HEK293 (cell line): ENCODE measurements around the gene COG6.

Experiments
- CTCF ChIA-PET: fragments of 350-600 bp; formaldehyde crosslinking; extraction: SDS; loops from one replicate; lab custom pipeline; 2021; ENCODE audit warnings: antibody characterized with exemption; lab: Yijun Ruan, JAX
- POLR2A ChIA-PET: fragments of 300-600 bp; formaldehyde crosslinking; extraction: SDS; loops from one replicate; lab custom pipeline; 2020; ENCODE audit warnings: antibody characterized with exemption, inconsistent platforms; lab: Yijun Ruan, JAX
- H3K27ac ChIP-seq: fragments of 200-500 bp; sonication (Bioruptor generic); 2 replicates; pipeline ENCODE4 v1.5.1; 2014; ENCODE audit warnings: low read depth, low read length, control low read depth, inconsistent platforms; ENCODE audit errors: extremely low read depth
- H3K36me3 ChIP-seq, 2 experiments: fragments of 200-500 bp in 1 of 2; sonication (Bioruptor generic) in 1 of 2; 1 replicate in 1 of 2; 2 replicates in 1 of 2; pipeline ENCODE4 v1.5.1; 2014 to 2017; ENCODE audit warnings: inconsistent platforms in 2 of 2, low read length in 2 of 2; ENCODE audit not compliant: control insufficient read depth in 2 of 2, insufficient read depth in 1 of 2
- H3K4me1 ChIP-seq: fragments of 200-500 bp; sonication (Bioruptor generic); 2 replicates; pipeline ENCODE4 v1.5.1; 2014; ENCODE audit warnings: mild to moderate bottlenecking, low read length, inconsistent platforms; ENCODE audit not compliant: control insufficient read depth, insufficient read depth
- H3K4me3 ChIP-seq: 2 replicates; pipeline ENCODE4 v1.5.1; 2011; ENCODE audit warnings: low read depth, mild to moderate bottlenecking, control low read depth, low read length, moderate library complexity
- H3K9me3 ChIP-seq: fragments of 200-500 bp; sonication (Bioruptor generic); 2 replicates; pipeline ENCODE4 v1.5.1; 2014; ENCODE audit warnings: low read depth, low read length, inconsistent platforms; ENCODE audit not compliant: control insufficient read depth, insufficient read depth
- EGR2 ChIP-seq: fragments of 450-650 bp; formaldehyde crosslinking; IDR thresholded peaks from 2 replicates; pipeline ENCODE4 v1.5.1; 2016; ENCODE audit warnings: low read depth, missing biosample characterization, missing genetic modification characterization
- HOXA7 ChIP-seq: sonication (generic); formaldehyde crosslinking; IDR thresholded peaks from 2 replicates; pipeline ENCODE4 v1.8.1; 2022; ENCODE audit warnings: missing genetic modification reagents, borderline replicate concordance
- KLF1 ChIP-seq: fragments of 450-650 bp; formaldehyde crosslinking; IDR thresholded peaks from 2 replicates; pipeline ENCODE4 v1.5.1; 2016; ENCODE audit warnings: missing biosample characterization, missing genetic modification characterization
- SCRT2 ChIP-seq: fragments of 450-650 bp; formaldehyde crosslinking; IDR thresholded peaks from 2 replicates; pipeline ENCODE4 v1.5.1; 2016; ENCODE audit warnings: missing biosample characterization, missing genetic modification characterization
- SETDB1 ChIP-seq: IDR thresholded peaks from one replicate; pipeline ENCODE4 v1.6.1; 2017; ENCODE audit warnings: mild to moderate bottlenecking, low read length, moderate library complexity, mixed read lengths; ENCODE audit not compliant: insufficient read length
- TCF7L2 ChIP-seq: IDR thresholded peaks from 2 replicates; pipeline ENCODE4 v1.6.1; 2011; ENCODE audit warnings: low read depth, mild to moderate bottlenecking, inconsistent platforms, low read length, moderate library complexity, borderline replicate concordance
- ZFHX2 ChIP-seq: fragments of 450-650 bp; formaldehyde crosslinking; conservative IDR thresholded peaks from 2 replicates; pipeline ENCODE4 v1.5.1; 2016; ENCODE audit warnings: missing biosample characterization, missing genetic modification characterization
- ZNF202 ChIP-seq: fragments of 450-650 bp; formaldehyde crosslinking; IDR thresholded peaks from 2 replicates; pipeline ENCODE4 v1.5.1; 2016; ENCODE audit warnings: missing biosample characterization, missing genetic modification characterization, borderline replicate concordance
- ZNF223 ChIP-seq: fragments of 450-650 bp; formaldehyde crosslinking; IDR thresholded peaks from 2 replicates; pipeline ENCODE4 v1.5.1; 2016; ENCODE audit warnings: missing biosample characterization, missing genetic modification characterization
- ZNF23 ChIP-seq: fragments of 450-650 bp; formaldehyde crosslinking; IDR thresholded peaks from 2 replicates; pipeline ENCODE4 v1.5.1; 2016; ENCODE audit warnings: missing biosample characterization, missing genetic modification characterization, borderline replicate concordance
- ZNF280D ChIP-seq: fragments of 450-650 bp; formaldehyde crosslinking; IDR thresholded peaks from 2 replicates; pipeline ENCODE4 v1.5.1; 2016; ENCODE audit warnings: missing biosample characterization, missing genetic modification characterization
- ZNF404 ChIP-seq: fragments of 450-650 bp; formaldehyde crosslinking; IDR thresholded peaks from 2 replicates; pipeline ENCODE4 v1.5.1; 2017; ENCODE audit warnings: missing biosample characterization, missing genetic modification characterization
- ZNF416 ChIP-seq: fragments of 450-650 bp; formaldehyde crosslinking; IDR thresholded peaks from 2 replicates; pipeline ENCODE4 v1.5.1; 2016; ENCODE audit warnings: missing biosample characterization, missing genetic modification characterization
- ZNF473 ChIP-seq: fragments of 450-650 bp; formaldehyde crosslinking; IDR thresholded peaks from 2 replicates; pipeline ENCODE4 v1.5.1; 2017; ENCODE audit warnings: missing biosample characterization, missing genetic modification characterization
- ZNF521 ChIP-seq: fragments of 450-650 bp; formaldehyde crosslinking; IDR thresholded peaks from 2 replicates; pipeline ENCODE4 v1.5.1; 2017; ENCODE audit warnings: missing biosample characterization, mild to moderate bottlenecking, missing genetic modification characterization
- ZNF561 ChIP-seq: fragments of 450-650 bp; IDR thresholded peaks from 2 replicates; pipeline ENCODE4 v1.5.1; 2018; ENCODE audit warnings: missing biosample characterization, missing genetic modification characterization, borderline replicate concordance
- ZNF571 ChIP-seq: fragments of 450-650 bp; formaldehyde crosslinking; IDR thresholded peaks from 2 replicates; pipeline ENCODE4 v1.5.0; 2017; ENCODE audit warnings: missing biosample characterization, missing genetic modification characterization
- ZNF623 ChIP-seq: fragments of 450-650 bp; formaldehyde crosslinking; IDR thresholded peaks from 2 replicates; pipeline ENCODE4 v1.5.1; 2016; ENCODE audit warnings: missing biosample characterization, missing genetic modification characterization
- ZSCAN16 ChIP-seq: fragments of 450-650 bp; formaldehyde crosslinking; IDR thresholded peaks from 2 replicates; pipeline ENCODE4 v1.5.1; 2016; ENCODE audit warnings: missing biosample characterization, missing genetic modification characterization
- TF ChIP-seq, protein P1 (sequence below): IDR thresholded peaks from 2 replicates; pipeline ENCODE4 v1.6.1; 2011; ENCODE audit warnings: mild to moderate bottlenecking, low read depth, low read length, borderline replicate concordance
- TF ChIP-seq, protein P2 (sequence below): fragments of 450-650 bp; formaldehyde crosslinking; IDR thresholded peaks from 2 replicates; pipeline ENCODE4 v1.5.1; 2016; ENCODE audit warnings: missing biosample characterization, missing genetic modification characterization

Gene COG6

DNA sequence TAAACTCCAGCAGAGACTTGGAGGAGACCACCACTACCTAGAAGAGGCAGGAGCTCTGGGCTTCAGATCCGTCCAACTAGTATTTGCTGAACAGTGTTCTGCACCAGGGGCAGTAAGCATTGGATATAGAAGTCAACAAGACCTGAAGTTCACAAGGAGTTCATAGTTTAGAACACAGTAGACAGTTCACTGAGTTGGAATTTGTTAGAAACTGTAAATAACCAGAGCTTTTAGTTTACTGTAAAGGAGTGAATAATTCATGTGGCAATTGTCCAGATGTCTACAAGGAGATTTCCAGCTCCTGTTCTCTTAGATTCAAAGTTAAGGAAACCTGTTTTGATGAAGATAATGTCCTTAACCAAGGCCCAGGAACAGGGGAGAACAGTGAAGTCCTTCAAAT lies 128.9 kb downstream of the COG6 start (continued):
- TF ChIP-seq, protein P1, sequence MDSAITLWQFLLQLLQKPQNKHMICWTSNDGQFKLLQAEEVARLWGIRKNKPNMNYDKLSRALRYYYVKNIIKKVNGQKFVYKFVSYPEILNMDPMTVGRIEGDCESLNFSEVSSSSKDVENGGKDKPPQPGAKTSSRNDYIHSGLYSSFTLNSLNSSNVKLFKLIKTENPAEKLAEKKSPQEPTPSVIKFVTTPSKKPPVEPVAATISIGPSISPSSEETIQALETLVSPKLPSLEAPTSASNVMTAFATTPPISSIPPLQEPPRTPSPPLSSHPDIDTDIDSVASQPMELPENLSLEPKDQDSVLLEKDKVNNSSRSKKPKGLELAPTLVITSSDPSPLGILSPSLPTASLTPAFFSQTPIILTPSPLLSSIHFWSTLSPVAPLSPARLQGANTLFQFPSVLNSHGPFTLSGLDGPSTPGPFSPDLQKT = no peak
- no peak for TF ChIP-seq ZNF280D
- TF ChIP-seq ZSCAN16 = no peak

DNA sequence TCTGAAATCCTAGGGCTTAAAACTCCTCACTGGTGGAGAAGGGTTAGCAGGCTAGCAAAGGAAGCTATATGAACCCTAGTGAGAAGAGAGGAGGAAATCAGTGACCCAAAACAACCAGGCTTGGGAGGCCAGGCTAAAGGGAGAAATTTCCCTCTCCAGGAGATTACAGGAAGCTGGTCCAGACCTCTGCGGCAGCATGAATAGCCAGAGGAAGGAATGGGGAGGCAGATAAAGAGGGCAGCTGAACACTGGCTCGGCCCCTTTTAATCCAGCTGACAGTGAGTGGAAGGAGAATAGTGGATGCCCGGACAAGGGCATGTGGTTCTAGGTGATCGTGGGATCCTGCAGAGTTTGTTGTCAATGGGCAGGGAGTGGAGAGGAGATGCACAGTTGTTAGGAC lies 130.6 kb downstream of the COG6 start:
- no peak overlapping the region for H3K27ac ChIP-seq
- no peaks in the 10 kb centered on the region for H3K4me1 ChIP-seq
- ChIA-PET POLR2A (no interaction called here), CTCF (no interaction called here)
- H3K9me3 ChIP-seq = no peaks in the 10 kb centered on the region
- no peak overlapping the region for H3K4me3 ChIP-seq
- H3K36me3 ChIP-seq = no peaks in the 10 kb centered on the region
- no peak for TF ChIP-seq TCF7L2
- TF ChIP-seq ZNF416 (tag by site-specific recombination) = no peak

DNA sequence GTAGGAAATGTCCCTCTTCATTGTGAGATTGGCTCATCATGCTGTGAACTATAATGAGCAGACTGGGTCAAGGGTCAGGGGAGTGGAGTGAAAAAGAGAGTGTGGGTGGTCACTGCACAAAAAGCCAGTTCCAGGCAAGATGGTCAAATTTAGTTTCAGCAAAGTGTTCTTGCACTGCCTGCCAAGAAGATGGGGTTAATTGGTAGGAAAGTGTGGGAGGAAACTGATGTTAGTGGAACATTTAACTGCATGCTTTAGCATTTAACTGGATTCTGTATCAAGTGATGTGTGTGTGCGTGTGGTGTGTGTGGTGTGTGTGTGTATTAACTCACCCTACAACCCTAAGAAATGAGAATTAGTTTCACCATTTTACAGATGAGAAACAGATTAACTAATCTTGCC lies 131.6 kb downstream of the COG6 start:
- ChIA-PET POLR2A (no interaction called here), CTCF (no interaction called here)
- Histone ChIP-seq H3K27ac (no peak overlapping the region), H3K4me3 (no peak overlapping the region), H3K4me1 (no peaks in the 10 kb centered on the region), H3K36me3 (no peaks in the 10 kb centered on the region), H3K9me3 (no peaks in the 10 kb centered on the region)
- TF ChIP-seq, protein P2, sequence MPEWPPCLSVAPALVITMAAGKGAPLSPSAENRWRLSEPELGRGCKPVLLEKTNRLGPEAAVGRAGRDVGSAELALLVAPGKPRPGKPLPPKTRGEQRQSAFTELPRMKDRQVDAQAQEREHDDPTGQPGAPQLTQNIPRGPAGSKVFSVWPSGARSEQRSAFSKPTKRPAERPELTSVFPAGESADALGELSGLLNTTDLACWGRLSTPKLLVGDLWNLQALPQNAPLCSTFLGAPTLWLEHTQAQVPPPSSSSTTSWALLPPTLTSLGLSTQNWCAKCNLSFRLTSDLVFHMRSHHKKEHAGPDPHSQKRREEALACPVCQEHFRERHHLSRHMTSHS (tag by site-specific recombination) = no peak
- TF ChIP-seq EGR2 (tag by site-specific recombination) (peak; percentile 40; the same call in 1 of the 2 replicates), ZFHX2 (peak; percentile 88), ZNF404 (tag by site-specific recombination) (no peak)

DNA sequence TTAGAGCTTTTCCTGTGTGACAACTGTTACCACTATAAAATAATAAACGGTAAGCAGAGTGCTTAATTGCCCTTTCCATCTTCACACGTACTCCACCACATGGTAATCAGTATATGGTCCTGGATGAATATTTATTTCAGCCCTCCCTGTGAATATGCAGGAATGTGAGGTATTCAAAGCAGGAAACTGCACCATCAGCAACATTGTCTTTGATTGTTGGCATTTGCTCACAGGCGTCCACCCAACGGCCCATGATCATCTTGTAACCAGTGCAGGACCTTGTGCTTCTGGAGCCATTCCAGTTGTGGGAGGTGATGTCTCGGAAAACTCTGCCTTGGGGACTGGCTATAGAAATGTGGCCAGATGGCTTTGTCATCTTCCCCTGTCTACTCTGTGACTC lies 132.6 kb downstream of the COG6 start:
- Histone ChIP-seq H3K9me3 (no peaks in the 10 kb centered on the region), H3K4me3 (no peak overlapping the region), H3K27ac (no peak overlapping the region), H3K36me3 (no peaks in the 10 kb centered on the region), H3K4me1 (no peaks in the 10 kb centered on the region)
- no peak for TF ChIP-seq ZNF202 (tag by site-specific recombination)
- TF ChIP-seq ZNF521 (tag by site-specific recombination) = no peak
- no peak for TF ChIP-seq ZNF571 (tag by site-specific recombination)
- no peak for TF ChIP-seq HOXA7 (CRISPR knock-in tag)
- ChIA-PET CTCF (no interaction called here), POLR2A (no interaction called here)

GRCh38 chr13:39789451-39789850 lies 134.0 kb downstream of the COG6 start:
- Histone ChIP-seq H3K4me1 (no peaks in the 10 kb centered on the region), H3K36me3 (no peaks in the 10 kb centered on the region), H3K27ac (no peak overlapping the region), H3K4me3 (no peak overlapping the region), H3K9me3 (no peaks in the 10 kb centered on the region)
- TF ChIP-seq KLF1 (tag by site-specific recombination) = peak; percentile 52
- no peak for TF ChIP-seq ZNF473 (tag by site-specific recombination)
- TF ChIP-seq ZNF623 (tag by site-specific recombination) = no peak
- TF ChIP-seq ZNF561 (tag by site-specific recombination) = no peak
- TF ChIP-seq, protein P2 (tag by site-specific recombination) = no peak
- TF ChIP-seq SCRT2 (tag by site-specific recombination) = no peak
- TF ChIP-seq ZNF223 (tag by site-specific recombination) = peak; percentile 84
- TF ChIP-seq ZNF23 (tag by site-specific recombination) = no peak
- TF ChIP-seq SETDB1 = peak; percentile 57
- ChIA-PET CTCF (no interaction called here), POLR2A (no interaction called here)
